ENCODE data around the gene SGTA. TPM values are rescaled to one million over a fixed set of nuclear protein-coding genes. Genes with fewer than 3 reads are reported as not detected.
A peak's percentile ranks its signal among the peaks of the same experiment; 100 is the strongest.

The SGTA gene
- total RNA-seq, 6 experiments from 2014 or later, result 60.7 to 68.1 (median 62.8) TPM

DNA sequence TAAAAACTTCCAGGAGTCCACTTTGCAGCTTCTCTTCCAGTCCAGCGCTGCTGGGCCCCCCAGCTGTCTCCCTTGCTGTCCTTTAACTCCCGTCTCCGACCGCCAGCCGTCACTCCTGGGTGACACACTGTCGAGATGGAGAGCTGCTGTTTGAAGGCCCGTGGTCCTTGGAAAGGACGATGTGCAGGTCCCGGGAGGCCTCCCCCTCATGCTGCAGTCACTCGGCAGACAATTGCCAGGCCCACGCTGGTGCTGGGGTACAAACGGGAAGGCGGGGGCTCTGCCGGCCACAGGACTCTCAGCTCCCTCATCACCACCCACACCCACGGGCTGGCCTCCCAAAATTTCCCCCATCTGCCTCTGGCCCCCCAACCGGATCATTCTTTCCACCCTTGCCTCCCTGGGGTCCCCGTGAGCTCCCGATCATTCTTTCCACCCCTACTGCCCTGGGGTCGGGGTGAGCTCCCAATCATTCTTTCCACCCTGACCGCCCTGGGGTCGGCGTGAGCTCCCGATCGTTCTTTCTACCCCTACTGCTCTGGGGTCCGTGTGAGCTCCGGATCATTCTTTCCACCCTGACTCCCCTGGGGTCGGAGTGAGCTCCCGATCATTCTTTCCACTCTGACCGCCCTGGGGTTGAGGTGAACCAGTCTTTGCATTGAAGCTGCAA is 20.5 kb upstream of the SGTA start:
- Mint-ChIP-seq H3K27ac (no peak overlapping the region), H3K9me3 (no peaks in the 10 kb centered on the region), H3K36me3 (ENCODE audit: low read depth) (peaks cover 33% of the 10 kb centered on the region), H3K4me3 (no peak overlapping the region), H3K4me1 (ENCODE audit: low read depth) (no peaks in the 10 kb centered on the region), H3K27me3 (ENCODE audit: insufficient read depth) (peaks cover 2% of the 10 kb centered on the region)
- no peak for DNase-seq
- no peak for TF ChIP-seq CTCF (IDR thresholded peaks at IDR 0.05)

DNA sequence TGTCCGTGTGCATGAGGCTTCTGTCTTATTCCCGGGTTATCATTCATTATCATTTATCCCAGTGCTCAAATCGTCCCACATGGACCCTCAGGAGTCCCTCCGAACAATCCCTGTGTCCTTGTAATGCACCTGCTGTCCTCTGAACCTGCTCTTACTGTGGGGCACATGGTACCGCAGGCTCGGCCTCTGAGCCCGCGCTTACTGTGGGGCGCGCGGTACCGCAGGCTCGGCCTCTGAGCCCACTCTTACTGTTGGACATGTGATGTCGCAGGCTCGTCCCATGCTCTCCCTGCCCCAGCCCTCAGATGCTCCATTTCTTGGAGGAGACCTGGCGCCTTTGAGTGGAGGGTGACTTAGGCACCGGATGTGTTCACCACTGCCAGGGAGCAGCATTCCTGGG is 19.8 kb upstream of the SGTA start:
- H3K27me3 Mint-ChIP-seq (ENCODE audit: insufficient read depth), result peaks cover 2% of the 10 kb centered on the region
- no peak for DNase-seq
- H3K27ac Mint-ChIP-seq, result no peak overlapping the region
- H3K9me3 Mint-ChIP-seq, result no peaks in the 10 kb centered on the region
- H3K4me1 Mint-ChIP-seq (ENCODE audit: low read depth), result no peaks in the 10 kb centered on the region
- peaks cover 32% of the 10 kb centered on the region for H3K36me3 Mint-ChIP-seq (ENCODE audit: low read depth)
- H3K4me3 Mint-ChIP-seq, result no peak overlapping the region
- TF ChIP-seq CTCF (IDR thresholded peaks at IDR 0.05), result no peak

DNA sequence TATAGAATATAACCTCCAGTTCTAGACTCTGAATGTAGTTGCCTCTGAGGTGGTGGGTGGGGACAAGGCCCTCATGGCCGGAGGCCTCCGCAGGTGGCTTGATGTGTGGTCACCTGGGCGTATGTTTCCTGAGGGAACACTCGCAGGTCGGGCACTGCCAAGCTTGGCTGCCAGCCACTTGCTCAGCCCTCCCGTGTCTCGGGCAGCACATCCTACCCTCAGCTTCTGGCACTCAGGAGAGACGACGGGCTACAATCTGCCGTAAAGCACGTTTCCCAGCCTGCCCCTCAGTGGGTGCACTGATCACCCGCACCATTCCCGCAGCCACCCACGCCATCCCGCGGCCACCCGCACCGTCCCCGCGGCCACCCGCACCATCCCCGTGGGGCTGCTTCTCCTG is 17.4 kb upstream of the SGTA start:
- no peak for DNase-seq

GRCh38 chr19:2799273-2800020 is 16.4 kb upstream of the SGTA start:
- peak overlapping the region; percentile 40; the same call in 1 of the 2 replicates for H3K27ac Mint-ChIP-seq
- no peaks in the 10 kb centered on the region for H3K4me1 Mint-ChIP-seq (ENCODE audit: low read depth)
- peaks cover 2% of the 10 kb centered on the region for H3K27me3 Mint-ChIP-seq (ENCODE audit: insufficient read depth)
- no peak for TF ChIP-seq CTCF (IDR thresholded peaks at IDR 0.05)
- no peak overlapping the region for H3K4me3 Mint-ChIP-seq
- H3K9me3 Mint-ChIP-seq, result no peaks in the 10 kb centered on the region
- peaks cover 24% of the 10 kb centered on the region for H3K36me3 Mint-ChIP-seq (ENCODE audit: low read depth)
- no peak for DNase-seq

More for the DNA sequence above, 17.4 kb upstream of the SGTA start:
- no peak for TF ChIP-seq CTCF (IDR thresholded peaks at IDR 0.05)
- H3K36me3 Mint-ChIP-seq (ENCODE audit: low read depth), result peaks cover 32% of the 10 kb centered on the region
- no peak overlapping the region for H3K4me3 Mint-ChIP-seq
- H3K4me1 Mint-ChIP-seq (ENCODE audit: low read depth), result no peaks in the 10 kb centered on the region
- no peaks in the 10 kb centered on the region for H3K9me3 Mint-ChIP-seq
- peaks cover 2% of the 10 kb centered on the region for H3K27me3 Mint-ChIP-seq (ENCODE audit: insufficient read depth)
- no peak overlapping the region for H3K27ac Mint-ChIP-seq

DNA sequence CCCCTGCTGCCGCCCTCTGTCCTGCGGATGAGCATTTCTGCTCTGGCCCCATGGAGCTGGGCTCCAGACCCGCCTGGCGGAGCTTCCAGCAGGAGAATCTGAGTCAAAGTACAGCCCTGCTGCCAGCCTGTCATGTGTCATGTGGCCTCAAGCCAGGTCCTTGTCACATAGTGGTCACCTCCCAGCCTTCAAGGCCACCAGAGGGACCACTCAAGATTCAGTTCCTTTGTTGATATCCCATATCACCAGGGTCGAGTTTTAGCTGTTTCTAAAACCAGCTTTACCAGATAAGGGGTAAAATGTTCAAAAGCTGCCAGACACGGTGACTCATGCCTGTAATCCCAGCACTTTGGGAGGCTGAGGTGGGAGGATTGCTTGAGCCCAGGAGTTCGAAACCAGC is 15.7 kb upstream of the SGTA start:
- Mint-ChIP-seq H3K27me3 (ENCODE audit: insufficient read depth) (peaks cover 2% of the 10 kb centered on the region), H3K36me3 (ENCODE audit: low read depth) (peaks cover 24% of the 10 kb centered on the region), H3K4me3 (no peak overlapping the region), H3K27ac (peak overlapping the region; percentile 40; the same call in 1 of the 2 replicates), H3K4me1 (ENCODE audit: low read depth) (no peaks in the 10 kb centered on the region), H3K9me3 (no peaks in the 10 kb centered on the region)
- no peak for TF ChIP-seq CTCF (IDR thresholded peaks at IDR 0.05)
- DNase-seq, result no peak
